GM19035 (cell line): ENCODE measurements around the gene RNPS1.

Experiments used
- ATAC-seq: cut with Tn5 transposase; IDR thresholded peaks from one replicate; pipeline ENCODE4 v1.9.1; 2021; ENCODE audit not compliant: unreplicated experiment

The RNPS1 gene

DNA sequence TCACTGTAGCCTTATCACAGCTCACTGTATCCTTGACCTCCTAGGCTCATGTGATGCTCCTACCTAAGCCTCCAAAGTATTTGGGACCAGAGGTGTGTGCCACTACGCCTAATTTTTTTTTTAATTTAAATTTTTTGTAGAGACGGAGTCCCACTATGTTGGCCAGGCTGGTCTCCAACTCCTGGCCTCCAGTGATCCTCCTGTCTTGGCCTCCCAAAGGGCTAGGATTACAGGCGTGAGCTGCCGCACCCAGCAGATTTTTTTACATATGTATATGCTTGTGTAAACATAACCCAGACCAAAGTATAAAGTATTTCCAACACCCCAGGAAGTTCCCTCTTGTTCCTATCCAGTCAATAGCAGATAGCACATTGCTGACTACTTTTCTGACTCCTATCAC lies 51.6 kb downstream of the RNPS1 start:
- ATAC-seq: no peak

DNA sequence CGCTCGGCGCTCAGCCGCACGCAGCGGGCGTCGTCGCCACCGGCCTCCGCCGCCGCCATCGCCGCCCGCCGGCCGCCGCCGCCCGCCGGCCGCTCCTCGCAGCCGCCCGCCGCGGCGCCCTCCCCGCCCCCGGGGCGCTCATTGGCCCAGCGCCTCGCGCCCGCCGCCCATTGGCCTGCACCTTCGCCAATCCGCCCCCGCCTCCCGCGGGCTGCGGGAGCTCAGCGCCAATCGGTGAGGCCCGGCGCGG lies 53.3 kb downstream of the RNPS1 start, which contains the start of gene PGP:
PGP (minus strand) TSS at position 122 of the 250 bp plus-strand sequence; CDS start at position 59, 63 bp downstream.
- ATAC-seq: peak; percentile 83

DNA sequence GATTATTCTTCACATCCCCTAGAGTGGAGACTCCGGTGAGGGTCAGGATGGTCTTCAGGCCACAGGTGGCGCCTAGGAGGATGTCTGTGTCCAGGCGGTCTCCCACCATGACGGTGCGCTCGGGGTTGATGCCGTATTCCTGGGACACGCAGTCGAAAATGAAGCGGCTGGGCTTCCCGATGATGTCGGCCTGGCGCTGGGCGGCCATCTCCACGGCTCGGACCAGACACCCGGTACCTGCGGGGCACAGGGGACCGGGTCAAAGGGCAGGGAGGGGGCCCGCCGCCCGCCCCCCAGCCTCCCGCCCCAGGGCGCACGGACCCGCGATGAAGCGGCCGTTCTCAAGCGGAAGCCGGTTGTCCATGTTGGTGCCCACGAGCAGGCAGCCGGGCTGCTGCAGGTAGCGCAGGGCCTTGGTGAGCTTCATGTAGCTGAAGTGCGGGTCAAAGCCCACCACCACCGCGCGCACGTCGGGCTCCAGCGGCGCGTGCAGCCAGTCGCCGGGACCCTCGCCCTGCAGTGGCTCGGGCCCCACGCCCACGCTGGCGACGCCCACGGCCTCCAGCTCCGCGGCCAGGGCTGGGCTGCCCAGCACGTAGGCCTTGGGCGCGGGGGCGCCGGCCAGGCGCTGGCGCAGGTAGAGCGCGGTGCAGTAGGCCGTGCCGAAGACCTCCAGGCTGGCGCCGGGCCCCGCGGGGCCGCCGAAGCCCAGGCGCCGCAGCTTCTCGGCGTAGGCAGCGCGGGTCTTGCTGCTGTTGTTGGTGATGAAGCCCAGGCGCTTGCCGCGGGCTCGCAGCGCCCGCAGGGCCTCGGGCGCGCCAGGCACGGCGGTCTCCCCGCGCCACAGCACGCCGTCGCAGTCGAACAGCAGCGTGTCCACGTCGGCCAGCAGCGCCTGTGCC lies 53.9 kb downstream of the RNPS1 start:
- peak; percentile 8 for ATAC-seq

DNA sequence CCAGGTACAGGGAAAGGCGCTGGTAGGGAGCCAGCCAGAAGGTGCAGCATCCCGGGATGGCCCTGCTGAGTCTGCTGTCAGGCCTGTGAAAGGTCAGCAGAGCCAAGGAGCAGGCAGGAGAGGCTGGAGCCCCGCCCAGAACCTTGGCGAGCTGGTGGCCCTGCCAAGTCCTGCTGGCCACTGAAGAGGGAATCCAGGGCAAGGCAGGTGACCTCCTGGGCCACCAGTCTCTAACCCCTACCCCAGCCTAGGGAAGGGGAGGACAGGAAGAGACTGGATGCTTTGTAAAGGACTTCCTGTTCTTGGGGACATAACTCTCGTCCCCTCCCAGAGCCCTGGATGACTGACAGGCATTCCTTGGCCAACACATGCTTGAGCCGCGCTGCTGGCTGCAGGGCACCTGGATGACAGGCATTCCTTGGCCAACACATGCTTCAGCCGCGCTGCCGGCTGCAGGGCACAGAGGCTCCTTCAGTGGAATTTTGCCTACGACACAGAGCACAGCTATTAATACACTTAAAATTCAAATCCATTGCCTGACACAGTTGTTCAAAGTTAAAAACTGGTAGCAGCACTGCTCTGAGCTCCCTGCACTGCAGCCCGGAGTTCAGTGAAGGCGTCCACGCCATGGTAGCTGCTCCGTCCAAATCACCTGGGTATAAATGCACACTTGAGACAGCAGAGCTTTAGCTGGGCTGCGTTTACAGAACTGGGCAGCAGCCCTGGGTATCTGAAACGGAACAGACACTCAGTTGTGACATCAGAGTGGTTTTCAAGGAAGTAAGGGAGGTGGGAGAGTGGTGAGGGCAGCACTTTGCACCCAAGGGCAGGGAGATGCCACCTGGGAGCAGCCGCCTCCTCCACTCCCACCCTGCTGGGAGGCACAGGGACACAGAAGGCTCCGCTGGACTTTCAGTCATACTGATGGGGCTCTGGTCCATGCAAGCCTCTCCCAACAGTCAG lies 55.3 kb downstream of the RNPS1 start:
- no peak for ATAC-seq

DNA sequence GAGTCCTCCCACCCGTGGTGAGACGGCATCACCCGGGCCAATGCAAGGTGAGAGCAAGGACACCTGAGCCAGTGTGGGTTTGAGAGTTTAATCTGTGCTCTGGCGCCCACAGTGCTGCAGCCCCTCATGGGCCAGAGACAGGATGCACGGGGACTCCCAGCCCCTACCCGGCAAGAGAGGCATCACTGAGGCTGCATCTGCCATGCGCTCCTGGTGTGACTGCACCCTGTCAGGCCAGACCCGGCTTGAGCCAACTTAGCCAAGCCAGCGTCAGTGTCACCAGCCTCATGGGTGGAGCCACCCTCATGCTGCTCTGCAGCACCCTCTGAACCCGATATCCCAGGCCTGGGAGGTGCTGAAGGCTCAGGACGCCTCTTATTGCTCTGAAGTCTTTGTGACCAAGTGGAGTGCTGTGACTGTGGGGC lies 56.0 kb downstream of the RNPS1 start:
- no peak for ATAC-seq

DNA sequence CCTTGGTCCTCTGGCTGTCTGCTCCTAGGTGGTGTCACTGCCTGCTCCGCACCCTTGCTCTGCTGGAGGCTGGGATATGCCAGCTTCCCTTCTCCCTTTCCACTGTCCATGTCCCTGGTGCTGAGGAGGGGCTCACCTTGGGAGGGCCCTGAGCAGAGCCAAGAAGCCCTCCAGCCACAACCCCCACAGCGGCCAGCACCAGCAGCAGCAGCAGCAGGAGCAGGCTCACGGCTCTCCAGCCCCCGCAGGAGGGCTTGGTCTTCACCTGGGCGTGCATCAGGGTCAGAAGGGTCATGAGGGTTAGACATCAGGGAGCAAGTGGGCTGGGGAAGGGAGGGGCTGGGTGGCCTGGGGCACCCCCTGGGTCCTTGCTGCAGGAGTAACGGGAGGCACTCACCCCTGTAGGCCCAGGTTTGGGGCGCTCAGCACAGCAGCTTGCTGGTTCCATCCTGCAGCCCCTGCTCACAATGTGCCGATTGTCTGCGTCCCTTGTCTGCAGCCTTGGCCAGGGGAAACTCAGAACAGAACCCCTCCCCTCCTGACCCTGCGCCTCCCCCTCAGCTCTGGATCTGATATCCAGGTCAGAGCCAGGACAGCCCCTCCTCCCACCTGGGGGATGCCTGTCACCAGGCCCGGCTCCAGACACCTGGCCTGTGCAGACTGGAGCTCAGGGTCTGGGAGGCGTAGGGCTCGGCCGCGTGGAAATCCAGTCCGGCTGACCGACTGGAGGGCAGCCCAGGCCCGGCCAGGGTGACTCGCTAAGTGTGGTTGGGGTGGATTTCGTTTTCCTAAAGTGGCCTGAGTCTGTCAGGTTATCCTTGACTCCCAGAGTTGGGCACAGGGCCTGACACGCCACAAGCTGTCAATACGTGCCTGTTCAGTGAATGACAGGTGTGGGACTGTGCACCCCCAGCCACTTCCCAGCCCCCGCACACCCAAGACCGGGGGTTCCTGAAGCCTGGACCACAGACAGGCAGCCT lies 57.2 kb downstream of the RNPS1 start, which contains the start of gene BRICD5:
BRICD5 (minus strand) TSS at position 478 of the 980 bp plus-strand sequence; CDS start at position 448, 30 bp downstream.
- ATAC-seq: no peak

DNA sequence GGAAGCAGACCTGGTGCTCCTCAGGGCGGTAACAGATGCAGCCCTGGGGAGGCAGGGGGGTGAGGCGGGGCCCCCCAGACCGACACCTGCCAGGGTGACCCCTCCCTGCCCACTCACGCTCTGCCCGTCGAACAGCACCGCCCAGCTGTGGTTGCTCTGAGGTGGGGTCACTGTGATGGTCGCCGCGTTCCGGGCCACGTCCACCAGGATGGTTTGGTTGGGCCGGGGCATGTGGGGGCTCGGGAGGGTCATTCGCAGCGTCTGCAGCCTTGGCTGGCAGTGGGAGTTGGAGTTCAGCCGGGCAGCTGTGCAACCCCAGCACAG lies 58.0 kb downstream of the RNPS1 start:
- no peak for ATAC-seq

DNA sequence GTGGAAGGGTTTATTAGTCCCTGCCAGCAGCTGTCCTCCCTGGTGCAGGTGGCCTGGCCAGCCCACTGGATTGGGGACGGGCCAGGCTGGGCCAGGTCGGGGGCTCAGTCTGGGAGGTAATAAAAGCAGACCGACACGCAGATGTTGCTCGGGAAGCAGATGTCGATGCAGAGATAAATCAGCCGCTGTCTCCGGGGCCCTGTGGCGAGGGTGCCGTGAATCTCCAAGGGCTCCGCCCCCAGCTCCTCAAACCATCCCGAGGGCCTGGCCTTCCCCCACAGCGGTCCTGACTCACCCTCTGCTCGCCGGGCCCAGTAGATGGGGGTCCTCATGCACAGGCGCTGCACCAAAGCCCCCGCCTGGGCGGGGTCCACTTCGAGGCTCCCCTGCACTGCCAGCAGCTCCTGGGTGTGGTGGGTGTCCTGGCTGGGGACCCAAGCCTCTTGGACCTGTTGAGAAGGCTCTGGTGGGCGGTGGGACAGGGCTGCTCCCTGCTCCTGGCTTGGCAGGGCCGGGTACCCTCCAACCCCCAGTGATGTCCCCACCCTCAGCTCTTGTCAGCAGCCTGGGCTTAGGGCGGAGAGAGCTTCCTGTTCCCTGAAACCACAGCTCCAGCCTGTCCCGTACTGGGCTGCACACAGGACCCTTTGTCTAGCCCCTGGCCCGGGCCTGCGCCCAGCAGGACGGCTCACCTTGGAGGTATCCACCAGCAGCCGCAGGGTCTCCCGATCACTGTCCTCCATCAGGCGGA lies 58.5 kb downstream of the RNPS1 start:
- no peak for ATAC-seq

DNA sequence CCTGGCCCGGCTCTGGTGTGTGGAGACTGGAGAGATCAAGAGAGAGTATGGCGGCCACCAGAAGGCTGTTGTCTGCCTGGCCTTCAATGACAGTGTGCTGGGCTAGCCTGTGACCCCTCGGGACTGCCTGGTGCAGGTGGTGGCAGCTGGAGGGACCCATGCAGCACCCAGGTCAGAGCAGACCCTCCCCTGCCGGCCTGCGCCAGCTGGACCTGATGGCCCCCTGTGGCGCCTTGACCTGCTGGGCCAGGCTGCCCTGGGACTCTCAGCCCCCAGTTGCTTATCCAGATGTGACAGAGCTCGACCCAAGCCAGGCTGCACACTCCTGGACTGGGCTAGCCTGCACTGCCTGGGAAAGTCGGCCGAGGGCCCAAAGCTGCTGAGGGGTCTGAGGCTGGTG lies 59.2 kb downstream of the RNPS1 start:
- no peak for ATAC-seq

DNA sequence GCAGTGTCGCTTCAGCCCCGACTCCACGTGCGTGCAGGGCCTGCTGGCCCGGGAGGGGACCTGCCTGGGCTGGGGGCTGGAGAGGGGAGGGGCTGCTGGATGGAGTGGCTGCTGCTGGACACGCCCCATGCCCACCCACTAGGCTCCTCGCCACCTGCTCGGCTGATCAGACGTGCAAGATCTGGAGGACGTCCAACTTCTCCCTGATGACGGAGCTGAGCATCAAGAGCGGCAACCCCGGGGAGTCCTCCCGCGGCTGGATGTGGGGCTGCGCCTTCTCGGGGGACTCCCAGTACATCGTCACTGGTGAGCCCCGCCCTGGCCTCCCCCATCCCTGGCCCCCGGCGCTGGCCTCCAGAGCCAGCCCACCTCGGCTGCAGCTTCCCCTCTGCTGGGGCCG lies 59.6 kb downstream of the RNPS1 start:
- no peak for ATAC-seq

DNA sequence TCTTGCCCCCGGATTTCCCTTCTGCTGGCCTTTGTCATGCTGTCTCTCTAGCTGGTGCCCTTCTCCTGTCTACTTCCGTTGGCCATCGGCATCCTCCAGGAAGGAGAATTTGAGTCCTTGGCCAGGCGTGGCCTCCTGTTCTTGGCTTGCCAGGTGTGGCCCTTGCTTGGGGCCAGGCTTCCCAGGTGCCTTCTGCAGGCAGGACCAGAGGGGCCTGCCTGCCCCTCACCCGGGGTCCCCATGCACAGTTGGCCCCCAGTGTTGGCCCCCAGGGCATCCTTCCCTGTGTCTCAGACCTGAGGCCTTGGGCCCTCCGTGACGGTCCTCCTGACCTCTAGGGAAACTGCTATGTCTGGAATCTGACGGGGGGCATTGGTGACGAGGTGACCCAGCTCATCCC lies 60.1 kb downstream of the RNPS1 start:
- no peak for ATAC-seq

DNA sequence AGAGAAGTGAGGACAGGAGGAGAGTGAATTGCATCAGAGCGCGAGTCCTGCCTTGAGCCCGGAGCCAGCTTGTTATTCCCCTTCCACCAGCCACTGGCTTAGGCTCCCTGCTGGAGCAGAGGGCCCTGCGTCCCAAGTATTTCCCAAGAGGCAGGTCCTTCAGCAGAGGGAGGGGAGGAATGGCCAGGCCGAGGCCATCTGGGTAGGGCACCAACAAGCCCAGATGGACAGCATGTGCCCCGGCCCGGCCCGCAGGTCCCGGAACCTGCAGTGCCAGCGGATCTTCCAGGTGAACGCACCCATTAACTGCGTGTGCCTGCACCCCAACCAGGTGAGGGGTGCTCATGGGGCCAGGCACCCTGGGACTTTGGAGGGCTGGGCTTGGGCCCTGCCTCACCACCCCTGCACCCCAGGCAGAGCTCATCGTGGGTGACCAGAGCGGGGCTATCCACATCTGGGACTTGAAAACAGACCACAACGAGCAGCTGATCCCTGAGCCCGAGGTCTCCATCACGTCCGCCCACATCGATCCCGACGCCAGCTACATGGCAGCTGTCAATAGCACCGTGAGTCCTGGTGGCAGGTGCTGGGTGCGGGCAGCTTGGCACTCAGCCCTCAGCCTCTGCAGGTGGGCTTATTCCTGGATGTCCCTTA lies 61.0 kb downstream of the RNPS1 start:
- no peak for ATAC-seq

DNA sequence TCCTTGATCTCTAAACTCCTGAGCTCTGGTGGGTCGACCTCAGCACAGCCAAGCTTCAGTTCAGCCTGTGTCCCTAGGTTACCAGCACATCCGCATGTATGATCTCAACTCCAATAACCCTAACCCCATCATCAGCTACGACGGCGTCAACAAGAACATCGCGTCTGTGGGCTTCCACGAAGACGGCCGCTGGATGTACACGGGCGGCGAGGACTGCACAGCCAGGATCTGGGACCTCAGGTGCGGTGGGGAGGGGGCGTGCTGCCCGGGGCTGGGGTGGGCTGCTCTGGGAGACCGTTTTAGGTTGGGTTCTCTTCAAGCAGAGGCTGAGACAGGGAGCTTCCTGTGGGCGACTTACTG lies 61.5 kb downstream of the RNPS1 start:
- no peak for ATAC-seq

DNA sequence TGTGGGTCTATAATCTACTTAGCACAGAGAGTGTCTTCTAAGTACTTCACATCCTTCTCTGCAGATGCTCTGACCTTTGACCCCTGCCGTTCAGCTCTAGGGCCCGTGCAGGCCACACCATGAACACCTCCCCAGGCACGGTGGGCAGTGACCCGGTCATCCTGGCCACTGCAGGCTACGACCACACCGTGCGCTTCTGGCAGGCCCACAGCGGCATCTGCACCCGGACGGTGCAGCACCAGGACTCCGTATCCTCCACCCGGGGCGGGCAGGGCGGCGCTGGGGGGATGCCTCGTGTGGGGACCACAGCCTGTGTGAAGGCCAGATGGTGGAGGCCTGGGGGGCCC lies 62.0 kb downstream of the RNPS1 start:
- ATAC-seq: peak; percentile 19

DNA sequence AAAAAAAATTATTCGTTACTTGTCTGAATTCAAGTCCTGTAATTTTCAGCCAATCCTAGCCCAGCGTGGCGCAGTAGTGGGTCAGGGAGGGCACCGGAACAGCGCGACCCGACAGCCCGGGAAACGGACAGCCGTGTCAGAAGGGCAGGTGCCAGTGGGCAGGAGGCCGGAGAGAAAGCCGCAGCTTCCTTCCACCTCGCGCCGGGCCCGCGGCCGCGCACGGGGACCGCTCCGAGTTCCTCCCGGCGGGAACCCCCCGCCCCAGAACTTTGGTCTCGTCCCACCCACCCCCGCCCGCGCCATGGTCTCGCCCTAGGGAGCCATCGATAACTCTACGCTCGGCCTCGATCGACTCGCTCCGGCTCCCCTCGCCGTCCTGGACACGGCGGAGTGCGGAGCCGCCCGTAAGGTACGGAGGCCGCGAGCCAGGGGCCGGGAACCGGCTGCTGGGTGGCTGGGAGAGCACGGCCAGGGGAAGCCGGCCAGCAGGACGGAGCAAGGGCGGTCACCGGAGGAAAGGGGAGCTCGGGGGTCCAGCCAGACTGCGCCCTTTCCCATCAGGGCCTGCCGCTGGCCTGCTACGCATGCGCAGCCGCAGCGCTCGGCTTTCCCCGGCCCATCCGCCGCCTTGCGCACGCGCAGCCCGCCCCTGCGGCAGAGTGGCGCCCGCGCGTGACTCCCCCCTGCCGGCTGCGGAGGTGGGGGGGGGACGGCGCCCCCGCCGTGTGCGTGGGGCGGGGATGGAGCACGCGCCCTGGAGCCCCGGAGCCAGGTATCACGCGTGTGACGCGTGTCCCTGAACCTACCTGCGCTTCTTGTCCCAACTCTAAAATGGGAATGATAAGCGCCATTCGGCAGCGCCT lies 62.6 kb downstream of the RNPS1 start, which contains the start of gene MLST8:
MLST8 (plus strand) TSS at position 351 of the 863 bp plus-strand sequence. CDS start 632 bp downstream, outside the sequence.
- peak; percentile 83 for ATAC-seq

DNA sequence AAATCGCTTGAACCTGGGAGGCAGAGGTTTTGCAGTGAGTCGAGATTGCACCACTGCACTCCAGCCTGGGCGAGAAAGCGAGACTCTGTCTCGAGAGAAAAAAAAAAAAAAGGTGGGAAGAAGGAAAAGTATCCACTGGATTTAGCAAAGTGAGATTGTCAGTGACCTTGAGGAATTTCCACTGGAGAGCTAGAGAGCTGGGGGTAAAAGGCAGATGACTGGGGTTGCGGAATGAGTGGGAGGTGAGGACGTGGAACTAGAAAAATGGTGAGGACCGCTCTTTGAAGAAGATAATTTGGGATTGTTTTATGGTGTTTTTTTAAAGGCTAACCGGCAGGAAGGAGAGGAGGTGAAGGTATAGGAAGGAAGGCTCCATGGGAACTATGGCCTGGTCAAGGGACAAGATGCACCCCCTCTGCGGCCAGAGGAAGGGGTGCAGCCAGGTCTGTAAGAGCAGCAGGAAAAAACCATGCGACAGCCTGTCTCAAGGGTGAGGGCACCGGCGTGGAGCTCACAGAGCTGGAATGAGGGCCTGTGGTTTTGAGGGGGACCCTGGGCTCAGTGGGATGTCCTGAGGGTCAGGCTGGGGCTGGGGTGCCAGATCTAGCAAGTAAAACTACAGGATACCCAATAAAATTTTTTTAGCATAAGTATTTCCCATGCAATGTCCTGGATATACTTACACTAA lies 63.4 kb downstream of the RNPS1 start:
- no peak for ATAC-seq
